WI38 (cell line): Measurements from ENCODE around the gene NF1.
"Not testable (repeated sequence)": the region's sequence is repeated elsewhere in the genome, so short reads cannot be mapped to it uniquely, and the experiment has no call there.

Experiments used
- H3K4me3 ChIP-seq: 2 replicates; pipeline ENCODE4 v1.5.1; 2011; ENCODE audit warnings: low read depth, mild to moderate bottlenecking, control low read depth, low read length
- TF ChIP-seq, protein P1 (sequence below): IDR thresholded peaks from 2 replicates; pipeline ENCODE4 v1.5.1; 2012; ENCODE audit warnings: low read depth, mild to moderate bottlenecking, control low read depth, low read length

NF1 gene

DNA sequence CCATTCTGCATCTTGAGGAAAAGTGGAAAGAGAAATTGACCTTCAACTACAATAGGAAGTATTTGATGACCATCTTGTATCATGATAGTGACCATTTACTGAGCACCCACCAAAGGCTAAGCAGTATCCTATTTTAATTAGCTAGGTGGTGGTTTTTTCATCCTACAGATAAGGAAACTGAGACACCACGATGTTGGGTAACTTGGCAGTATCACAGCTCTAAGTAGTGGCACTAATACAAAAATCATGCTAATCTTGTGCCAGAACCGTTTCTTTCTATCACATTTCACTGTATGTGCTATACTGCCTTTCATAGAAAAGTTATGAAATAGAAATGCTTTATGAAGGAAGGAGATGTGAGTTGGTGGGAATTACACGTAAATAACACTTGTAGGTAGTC lies 216.7 kb downstream of the NF1 start:
- H3K4me3 ChIP-seq = no peak overlapping the region
- TF ChIP-seq, protein P1, sequence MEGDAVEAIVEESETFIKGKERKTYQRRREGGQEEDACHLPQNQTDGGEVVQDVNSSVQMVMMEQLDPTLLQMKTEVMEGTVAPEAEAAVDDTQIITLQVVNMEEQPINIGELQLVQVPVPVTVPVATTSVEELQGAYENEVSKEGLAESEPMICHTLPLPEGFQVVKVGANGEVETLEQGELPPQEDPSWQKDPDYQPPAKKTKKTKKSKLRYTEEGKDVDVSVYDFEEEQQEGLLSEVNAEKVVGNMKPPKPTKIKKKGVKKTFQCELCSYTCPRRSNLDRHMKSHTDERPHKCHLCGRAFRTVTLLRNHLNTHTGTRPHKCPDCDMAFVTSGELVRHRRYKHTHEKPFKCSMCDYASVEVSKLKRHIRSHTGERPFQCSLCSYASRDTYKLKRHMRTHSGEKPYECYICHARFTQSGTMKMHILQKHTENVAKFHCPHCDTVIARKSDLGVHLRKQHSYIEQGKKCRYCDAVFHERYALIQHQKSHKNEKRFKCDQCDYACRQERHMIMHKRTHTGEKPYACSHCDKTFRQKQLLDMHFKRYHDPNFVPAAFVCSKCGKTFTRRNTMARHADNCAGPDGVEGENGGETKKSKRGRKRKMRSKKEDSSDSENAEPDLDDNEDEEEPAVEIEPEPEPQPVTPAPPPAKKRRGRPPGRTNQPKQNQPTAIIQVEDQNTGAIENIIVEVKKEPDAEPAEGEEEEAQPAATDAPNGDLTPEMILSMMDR = no peak

GRCh38 chr17:31312223-31312622 lies 217.4 kb downstream of the NF1 start:
- not testable (repeated sequence) for H3K4me3 ChIP-seq

GRCh38 chr17:31313982-31314781 lies 219.4 kb downstream of the NF1 start, which contains the start of gene EVI2B:
EVI2B (minus strand) TSS chr17:31314054; CDS start chr17:31305609, 8,445 bp downstream.
- TF ChIP-seq, protein P1 = no peak
- peak within 1 kb of the TSS; percentile 17 for H3K4me3 ChIP-seq

DNA sequence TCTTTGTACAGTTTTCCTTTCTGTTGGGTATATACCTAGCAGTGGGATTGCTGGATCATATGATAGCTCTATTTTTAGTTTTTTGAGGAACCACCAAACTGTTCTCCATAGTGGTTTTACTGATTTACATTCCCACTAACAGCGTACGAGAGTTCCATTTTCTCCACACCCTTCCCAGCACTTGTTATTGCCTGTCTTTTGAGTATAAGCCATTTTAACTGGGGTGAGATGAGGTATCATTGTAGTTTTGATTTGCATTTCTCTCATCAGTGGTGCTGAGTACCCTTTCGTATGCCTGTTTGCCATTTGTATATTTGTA lies 220.0 kb downstream of the NF1 start:
- TF ChIP-seq, protein P1 = no peak
- no peak overlapping the region for H3K4me3 ChIP-seq

DNA sequence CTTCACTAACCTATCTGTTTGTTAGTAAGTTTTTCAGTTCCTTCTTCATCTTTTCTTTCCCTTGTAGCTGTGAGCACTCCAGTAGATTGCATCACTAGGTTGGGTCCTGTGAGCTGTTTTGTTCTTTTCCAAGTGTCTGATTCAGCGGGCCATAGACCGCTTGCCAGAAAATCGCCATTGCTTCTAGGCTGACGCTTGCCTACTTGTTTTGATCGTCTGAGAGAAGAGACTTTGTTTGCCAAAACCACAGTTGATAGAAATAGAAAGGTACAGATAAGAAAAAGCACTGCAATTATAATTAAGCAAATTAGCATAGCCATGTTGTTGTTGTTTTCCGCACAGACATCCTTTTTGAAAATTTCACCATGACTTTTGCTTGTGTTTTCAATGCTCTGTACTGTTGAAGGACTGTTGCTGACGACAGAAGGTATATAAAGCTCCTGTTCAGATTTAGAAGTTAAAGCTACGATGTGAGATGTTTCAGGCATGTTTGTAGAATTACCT lies 223.6 kb downstream of the NF1 start:
- no peak overlapping the region for H3K4me3 ChIP-seq
- TF ChIP-seq, protein P1 = no peak

- no peak overlapping the region for H3K4me3 ChIP-seq
Observed at GRCh38 chr17:31318851-31319661, 224.3 kb downstream of the NF1 start.

GRCh38 chr17:31320241-31320640 lies 225.5 kb downstream of the NF1 start:
- TF ChIP-seq, protein P1 = no peak
- H3K4me3 ChIP-seq = no peak overlapping the region

More at GRCh38 chr17:31318851-31319661, 224.3 kb downstream of the NF1 start:
- TF ChIP-seq, protein P1 = no peak
